AG10803 (cell line): ENCODE results near the gene REXO1.
A peak's percentile ranks its signal among the peaks of the same experiment; 100 is the strongest.

Experiments used
- DNase-seq: peaks from one replicate; pipeline ENCODE4 v3.0.0; 2010; ENCODE audit warnings: low read depth
- H3K4me3 ChIP-seq: 2 replicates; pipeline ENCODE4 v1.5.1; 2011; ENCODE audit warnings: mild to moderate bottlenecking, low read length, control low read depth
- TF ChIP-seq, protein P1 (sequence below): conservative IDR thresholded peaks from 2 replicates; pipeline ENCODE4 v1.5.1; 2011; ENCODE audit warnings: mild to moderate bottlenecking, low read length, control low read depth, inconsistent platforms

The REXO1 gene

DNA sequence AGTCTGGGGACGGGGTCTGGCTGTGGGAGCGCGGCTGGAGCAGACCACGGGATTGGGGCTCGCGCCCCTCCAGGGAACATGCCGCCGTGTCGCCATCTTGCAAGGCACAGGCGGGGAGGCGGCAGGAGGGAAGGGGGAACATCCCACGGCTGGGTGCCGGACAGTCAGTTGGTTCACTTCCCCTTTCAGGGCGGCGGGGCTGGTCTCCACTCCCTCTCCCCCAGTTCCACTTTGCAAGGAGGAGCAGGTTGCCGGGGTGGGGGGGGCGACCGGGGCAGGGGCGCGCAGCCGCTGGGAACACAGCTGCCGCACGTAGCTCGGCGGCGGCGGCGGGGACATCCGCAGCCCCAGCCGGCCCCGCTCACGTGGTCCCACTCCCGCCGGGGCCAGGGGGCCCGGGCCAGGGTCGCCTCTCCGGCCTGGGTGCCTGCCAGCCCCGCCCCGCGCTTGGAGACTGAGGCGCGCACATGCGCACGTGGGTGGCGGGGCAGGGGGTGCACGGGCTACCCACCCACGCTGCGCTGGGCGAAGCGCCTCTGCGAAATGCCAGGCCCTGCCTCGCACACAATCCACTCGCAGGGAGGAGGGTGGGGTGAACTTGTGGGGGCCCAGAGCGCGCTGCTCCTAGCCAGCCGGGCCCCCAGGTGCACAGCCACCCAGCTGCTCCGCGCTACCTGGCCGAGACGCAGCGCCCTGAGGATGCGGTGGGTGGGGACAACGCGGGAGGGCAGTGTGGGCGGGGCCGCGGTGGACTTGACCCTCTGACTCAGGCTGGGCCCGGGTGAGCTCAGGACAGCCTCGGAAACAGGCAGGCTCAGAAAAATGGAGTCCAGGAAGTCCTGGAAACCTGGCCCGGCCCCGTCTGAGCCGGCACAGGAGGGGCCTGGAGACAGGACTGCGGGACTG is 8.7 kb upstream of the REXO1 start:
- DNase-seq: peak; percentile 67
- peak overlapping the region; percentile 63 for H3K4me3 ChIP-seq
- TF ChIP-seq, protein P1, sequence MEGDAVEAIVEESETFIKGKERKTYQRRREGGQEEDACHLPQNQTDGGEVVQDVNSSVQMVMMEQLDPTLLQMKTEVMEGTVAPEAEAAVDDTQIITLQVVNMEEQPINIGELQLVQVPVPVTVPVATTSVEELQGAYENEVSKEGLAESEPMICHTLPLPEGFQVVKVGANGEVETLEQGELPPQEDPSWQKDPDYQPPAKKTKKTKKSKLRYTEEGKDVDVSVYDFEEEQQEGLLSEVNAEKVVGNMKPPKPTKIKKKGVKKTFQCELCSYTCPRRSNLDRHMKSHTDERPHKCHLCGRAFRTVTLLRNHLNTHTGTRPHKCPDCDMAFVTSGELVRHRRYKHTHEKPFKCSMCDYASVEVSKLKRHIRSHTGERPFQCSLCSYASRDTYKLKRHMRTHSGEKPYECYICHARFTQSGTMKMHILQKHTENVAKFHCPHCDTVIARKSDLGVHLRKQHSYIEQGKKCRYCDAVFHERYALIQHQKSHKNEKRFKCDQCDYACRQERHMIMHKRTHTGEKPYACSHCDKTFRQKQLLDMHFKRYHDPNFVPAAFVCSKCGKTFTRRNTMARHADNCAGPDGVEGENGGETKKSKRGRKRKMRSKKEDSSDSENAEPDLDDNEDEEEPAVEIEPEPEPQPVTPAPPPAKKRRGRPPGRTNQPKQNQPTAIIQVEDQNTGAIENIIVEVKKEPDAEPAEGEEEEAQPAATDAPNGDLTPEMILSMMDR: no peak

DNA sequence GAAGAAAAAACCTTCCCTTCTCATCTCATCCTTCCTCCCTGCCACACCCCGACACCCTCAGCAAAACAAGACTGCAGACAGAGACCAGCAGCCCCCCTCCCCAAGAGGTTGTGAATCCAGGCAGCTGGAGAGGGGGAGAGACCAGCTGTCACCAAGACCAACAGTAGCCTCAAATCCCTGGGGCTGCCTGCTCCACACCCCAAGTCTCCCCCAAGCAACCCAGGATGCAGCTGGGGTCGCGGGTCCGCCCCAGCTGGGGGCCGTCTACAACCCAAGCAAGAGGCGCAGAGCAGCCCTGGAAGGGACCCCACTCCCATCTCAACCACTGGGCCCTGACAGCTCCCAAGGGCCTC is 8.0 kb upstream of the REXO1 start:
- TF ChIP-seq, protein P1: no peak
- DNase-seq: no peak
- H3K4me3 ChIP-seq: peak overlapping the region; percentile 63

DNA sequence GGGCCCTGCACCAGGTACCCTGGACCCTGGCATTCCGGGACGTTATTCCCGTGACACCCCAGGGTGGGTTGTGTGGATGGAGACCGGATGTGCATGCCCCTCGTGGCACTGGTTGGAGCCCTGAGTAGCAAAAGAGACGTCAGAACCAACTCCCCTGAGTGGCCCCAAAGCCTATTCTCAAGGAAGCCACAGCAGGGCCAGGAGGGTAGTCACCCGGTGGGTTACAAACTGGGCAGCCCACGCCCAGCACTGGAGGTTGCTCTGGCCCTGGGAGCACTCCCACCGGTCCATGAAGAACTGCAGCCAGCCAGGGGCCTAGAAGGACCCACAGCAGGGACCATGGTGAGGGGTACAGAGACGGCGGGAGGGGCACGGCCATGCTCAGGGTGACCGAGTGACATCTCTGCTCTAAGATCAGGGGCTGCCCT is 7.6 kb upstream of the REXO1 start:
- DNase-seq: peak; percentile 47
- peak overlapping the region; percentile 63 for H3K4me3 ChIP-seq
- TF ChIP-seq, protein P1: no peak

DNA sequence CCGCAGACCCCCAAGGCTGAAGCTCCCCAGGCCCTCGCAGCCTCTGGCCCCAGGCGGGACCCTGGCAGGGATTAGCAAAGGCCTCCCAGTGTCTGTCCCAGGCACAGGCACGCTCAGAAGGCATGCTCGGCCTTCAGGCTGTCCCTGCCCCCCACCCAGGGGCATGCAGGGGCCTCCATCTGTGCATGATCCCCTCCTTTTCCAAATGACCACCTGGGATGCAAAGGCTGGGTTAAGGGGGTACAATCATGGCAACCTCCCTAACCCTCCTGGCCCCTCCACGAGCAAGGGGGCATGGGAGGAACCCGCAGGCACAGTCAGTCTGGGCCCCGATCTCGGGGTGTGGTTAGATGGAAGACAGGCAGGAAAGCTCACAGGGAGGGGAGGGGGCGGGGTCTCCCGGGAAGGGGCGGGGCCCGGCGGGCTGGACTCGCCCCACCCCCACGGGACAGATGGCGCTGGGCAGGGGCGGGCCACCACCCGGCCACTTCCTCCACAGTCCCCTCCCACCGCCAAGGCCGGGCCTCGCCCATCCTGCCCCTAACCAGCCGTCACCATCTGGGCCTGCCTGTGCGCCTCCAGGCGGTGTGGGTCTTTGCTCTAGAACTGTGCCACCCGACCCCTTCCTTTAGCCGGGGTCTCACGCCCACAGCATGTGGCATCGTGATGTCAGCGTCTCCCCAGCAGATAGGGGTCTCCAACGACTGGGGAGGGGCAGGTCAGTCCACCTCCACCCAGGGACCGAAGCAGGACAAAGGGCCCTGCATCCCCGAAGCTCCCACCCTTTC is 7.0 kb upstream of the REXO1 start:
- DNase-seq: peak; percentile 92
- peak overlapping the region; percentile 63 for H3K4me3 ChIP-seq
- TF ChIP-seq, protein P1: no peak; the same call in 1 of the 2 replicates

DNA sequence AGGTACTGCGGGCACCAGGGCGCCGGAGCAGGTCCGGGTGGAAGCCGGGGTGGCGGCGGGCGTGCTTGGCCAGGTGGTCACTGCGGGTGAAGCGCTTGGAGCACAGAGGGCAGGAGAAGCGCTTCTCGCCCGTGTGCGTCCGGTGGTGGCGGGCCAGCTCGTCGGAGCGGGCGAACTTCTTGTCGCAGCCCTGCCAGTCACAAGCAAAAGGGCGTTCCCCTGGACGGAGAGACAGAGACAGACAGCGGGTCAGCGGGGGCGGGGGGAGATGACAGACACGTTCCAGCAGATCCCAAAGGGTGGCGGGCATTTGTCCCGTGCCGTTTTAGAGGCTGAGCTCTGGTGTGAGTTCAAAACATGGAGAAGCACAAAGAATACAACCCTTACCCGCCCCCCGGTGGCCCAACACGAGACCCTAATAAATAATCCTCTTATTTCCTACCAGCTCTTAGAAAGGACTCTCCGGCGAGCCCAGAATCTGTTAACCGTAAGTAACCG is 6.3 kb upstream of the REXO1 start:
- H3K4me3 ChIP-seq: peak overlapping the region; percentile 46
- TF ChIP-seq, protein P1: no peak
- DNase-seq: peak; percentile 24

DNA sequence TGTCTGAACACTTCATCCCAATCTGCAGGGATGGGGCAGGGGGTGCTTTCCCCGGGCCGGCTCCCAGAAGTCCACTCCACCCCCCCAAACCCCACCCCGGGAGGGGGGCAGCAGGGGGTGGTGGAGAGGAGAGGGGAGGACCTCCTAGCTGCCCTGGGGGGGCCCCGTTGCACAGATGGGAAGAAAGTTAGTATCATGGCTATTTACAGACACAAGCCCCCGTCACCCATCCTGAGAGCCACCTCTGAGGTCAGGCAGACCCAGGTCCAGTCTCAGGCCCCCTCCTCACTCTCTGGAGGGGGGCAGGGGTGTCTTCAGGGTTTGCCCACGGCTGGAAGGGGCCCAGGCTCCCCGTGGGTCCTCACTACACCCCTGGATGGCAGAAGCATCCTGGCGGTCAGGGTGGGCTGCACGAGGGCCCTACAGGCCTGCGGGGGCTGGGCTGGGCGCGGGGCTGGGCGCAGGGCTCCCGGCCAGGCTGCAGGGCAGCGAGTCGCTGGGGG is 5.8 kb upstream of the REXO1 start:
- TF ChIP-seq, protein P1: no peak
- H3K4me3 ChIP-seq: no peak overlapping the region
- no peak for DNase-seq
